IPS-18c (cell line): ENCODE results near the gene TOMM20.
"Not testable (repeated sequence)": the region's sequence is repeated elsewhere in the genome, so short reads cannot be mapped to it uniquely, and the experiment has no call there.

ENCODE experiments used
- H3K4me3 ChIP-seq: 2 replicates; pipeline ENCODE4 v1.7.0; 2013; ENCODE audit warnings: low read depth, mild to moderate bottlenecking, low read length, moderate library complexity; ENCODE audit not compliant: insufficient read depth
- H3K9me3 ChIP-seq: one replicate; pipeline ENCODE4 v1.6.1; 2013; ENCODE audit warnings: mild to moderate bottlenecking, low read length, moderate library complexity; ENCODE audit not compliant: control insufficient read depth, insufficient read depth

TOMM20 gene

DNA sequence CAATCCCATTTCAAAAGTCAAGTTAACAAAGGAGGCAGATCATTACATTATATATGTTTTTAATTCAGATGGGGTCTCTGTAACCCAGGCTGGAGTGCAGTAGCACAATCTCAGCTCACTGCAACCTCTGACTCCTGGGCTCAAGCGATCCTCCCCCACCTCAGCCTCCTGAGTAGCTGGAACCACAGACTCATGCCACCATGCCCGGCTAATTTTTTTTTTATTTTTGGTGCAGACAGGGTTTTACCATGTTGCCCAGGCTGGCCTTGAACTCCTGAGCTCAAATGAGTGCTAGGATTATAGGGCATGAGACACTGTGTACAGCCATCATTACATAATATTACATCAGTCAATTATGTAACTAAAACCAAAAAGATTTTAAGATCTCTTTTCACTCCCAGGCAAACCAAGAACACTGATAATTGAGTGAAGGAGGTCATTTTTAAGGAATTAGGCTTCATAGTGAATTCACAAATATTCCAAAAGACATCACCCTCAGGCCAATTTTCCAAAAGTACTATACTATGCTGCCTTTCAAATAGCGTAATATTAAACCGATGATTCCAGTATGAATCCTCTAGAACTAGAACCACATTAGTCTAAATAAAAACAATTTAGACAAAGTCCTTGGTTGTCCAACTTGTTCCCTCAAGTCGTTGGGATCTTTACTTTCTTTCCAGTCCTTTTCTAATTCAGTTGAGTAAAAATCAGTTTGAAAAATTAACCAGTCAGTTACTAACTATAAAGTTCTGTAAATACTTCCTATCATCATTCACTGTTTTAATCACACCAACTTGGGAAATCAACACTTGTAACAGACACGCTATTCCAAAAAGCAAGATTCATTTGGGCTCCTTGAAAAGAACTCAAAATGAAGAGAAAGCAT lies 16.1 kb downstream of the TOMM20 start:
- no peak overlapping the region for H3K4me3 ChIP-seq
- no peaks in the 10 kb centered on the region for H3K9me3 ChIP-seq

DNA sequence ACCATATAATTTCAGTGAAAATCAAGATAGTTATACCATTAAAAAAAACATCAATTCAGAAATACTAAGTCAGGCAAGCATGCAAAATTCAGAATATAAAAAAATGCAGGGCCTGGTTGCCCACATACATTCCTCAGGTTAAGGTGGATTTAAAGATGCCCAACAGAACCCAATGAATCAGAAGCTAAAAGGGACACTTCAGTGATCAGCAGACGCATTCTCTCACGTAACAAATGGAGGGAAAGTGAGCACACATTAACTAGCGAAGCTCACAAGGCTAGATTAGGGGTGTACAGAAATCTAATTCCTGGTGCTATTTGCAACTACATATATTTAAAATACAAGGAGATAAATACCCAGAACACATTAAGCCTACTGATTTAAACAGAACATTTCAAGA lies 17.5 kb downstream of the TOMM20 start:
- no peak overlapping the region for H3K4me3 ChIP-seq
- no peaks in the 10 kb centered on the region for H3K9me3 ChIP-seq

DNA sequence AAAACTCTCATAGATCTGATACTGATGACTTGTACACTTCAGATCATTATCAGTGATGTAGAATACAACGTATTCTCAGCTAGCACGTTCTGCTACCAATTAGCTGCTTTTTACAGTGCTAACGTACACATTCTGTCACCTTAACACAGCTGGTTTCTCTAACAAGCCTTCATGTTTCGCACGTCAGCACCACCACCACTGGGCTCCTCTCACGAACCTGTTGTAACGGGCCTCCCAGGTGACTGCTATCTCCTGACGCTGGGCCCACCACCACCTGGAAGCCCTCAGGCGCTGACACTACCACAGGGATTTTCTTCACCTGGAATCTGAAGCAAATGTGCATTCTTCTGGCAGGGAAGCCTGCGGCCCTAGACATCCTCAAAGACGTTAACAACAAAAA lies 19.8 kb downstream of the TOMM20 start:
- Histone ChIP-seq H3K4me3 (no peak overlapping the region), H3K9me3 (no peaks in the 10 kb centered on the region)

DNA sequence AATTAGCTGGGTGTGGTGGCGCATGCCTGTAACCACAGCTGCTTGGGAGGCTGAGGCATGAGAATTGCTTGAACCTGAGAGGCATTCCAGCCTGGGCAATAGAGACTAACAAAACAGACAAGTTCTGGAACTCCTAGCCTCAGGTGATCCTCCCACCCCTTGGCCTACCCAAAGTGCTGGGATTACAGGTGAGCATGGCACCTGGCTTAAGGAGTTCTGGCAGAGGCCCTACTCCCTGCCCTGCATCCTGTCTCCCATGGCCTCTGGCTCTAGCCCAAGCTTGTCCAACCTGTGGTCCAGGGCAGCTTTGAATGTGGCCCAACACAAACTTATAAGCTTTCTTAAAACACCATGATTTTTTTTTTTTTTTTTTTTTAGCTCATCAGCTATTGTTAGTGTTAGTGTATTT lies 20.4 kb downstream of the TOMM20 start:
- no peaks in the 10 kb centered on the region for H3K9me3 ChIP-seq

DNA sequence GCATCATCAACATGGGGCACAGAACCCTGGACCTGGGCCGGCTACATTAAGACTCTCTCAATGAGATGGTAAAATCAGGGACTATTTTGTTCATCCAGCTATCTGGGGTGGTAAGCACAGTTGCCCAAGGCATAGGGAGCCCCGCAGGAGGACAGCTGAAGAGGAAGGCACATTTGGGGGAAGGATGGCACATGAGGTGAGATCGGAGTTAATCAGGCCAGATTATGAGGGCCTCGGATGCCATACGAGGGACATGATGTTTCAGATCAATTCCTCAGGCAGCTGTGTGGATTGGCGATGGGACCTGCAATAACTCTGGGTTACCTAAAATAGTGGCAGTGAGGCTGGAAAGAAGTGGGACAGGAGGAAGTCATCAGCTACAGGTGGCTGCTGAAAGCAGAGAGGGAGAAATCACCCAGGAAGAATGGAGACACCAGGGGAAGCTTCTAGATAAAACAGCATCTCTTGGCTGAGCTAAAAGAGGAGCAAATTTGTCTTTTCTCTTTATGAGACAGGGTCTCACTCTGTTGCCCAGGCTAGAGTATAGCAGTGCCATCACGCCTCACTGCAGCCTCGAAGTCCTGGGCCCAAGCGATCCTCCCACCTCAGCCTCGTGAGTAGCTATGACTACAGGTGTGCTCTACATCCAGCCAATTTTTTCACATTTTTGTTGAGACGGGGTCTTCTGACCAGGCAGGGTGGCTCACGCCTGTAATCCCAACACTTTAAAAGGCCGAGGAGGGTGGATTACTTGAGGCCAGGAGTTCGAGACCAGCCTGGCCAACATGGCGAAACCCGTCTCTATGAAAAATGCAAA lies 21.1 kb downstream of the TOMM20 start:
- no peaks in the 10 kb centered on the region for H3K9me3 ChIP-seq
- H3K4me3 ChIP-seq: no peak overlapping the region

More for the DNA sequence above, 20.4 kb downstream of the TOMM20 start:
- H3K4me3 ChIP-seq: no peak overlapping the region

DNA sequence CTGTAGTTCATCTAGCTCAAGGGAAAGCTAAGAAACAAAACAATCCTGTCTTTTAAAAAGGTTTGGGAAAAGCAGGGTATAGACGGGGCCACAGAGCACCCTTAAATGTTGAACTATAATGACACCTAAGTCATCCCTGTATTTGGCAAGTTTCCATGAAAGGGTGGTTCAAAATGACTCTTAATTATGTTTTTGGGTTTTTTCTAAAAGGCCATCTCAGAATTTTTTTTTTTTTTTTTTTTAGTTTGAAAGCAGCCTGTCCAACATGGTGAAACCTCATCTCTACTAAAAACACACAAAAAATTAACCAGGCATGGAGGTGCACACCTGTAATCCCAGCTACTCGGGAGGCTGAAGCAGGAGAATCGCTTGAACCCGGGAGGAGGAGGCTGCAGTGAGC lies 22.2 kb downstream of the TOMM20 start:
- Histone ChIP-seq H3K9me3 (no peaks in the 10 kb centered on the region), H3K4me3 (no peak overlapping the region)

DNA sequence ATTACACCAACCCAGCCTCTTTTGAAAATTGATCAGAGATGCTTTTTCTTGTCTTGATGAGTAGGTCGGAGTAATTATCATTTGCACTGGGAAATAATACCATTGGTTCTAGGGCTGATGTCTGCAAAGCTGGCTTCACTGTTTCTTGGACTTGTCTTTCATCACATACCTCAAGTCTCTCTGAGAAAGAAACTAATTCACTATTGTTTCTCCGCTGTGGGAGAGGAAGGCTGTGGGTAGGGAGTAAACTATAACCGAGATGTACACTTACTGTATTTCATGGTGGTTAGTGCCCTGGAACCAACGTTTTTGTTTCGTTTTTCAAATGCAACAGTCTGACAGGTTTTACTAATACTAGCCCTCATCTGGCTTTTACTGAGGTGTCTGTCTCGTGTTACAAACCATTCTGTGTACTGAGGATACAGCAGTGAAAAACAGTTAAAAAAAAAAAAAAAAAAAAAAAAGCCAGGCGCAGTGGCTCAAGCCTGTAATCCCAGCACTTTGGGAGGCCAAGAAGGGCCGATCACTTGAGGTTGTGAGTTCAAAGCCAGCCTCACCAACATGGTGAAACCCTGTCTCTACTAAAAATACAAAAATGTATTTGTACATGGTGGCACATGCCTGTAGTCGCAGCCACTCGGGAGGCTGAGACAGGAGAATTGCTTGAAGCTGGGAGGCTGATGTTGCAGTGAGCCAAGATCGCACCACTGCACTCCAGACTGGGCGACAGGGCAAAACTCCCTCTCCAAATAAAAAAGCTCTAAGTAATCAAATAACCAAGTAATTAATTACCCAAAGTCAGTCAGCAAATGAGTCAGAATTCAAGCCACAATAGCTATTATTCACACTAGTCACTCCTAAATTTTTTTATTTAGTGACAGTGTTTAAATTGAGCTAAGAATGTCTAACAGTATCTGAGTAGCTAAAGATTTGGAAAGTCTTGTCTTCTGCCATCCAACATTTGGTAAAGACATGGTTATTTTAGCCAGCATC lies 23.3 kb downstream of the TOMM20 start:
- no peaks in the 10 kb centered on the region for H3K9me3 ChIP-seq
- no peak overlapping the region for H3K4me3 ChIP-seq

DNA sequence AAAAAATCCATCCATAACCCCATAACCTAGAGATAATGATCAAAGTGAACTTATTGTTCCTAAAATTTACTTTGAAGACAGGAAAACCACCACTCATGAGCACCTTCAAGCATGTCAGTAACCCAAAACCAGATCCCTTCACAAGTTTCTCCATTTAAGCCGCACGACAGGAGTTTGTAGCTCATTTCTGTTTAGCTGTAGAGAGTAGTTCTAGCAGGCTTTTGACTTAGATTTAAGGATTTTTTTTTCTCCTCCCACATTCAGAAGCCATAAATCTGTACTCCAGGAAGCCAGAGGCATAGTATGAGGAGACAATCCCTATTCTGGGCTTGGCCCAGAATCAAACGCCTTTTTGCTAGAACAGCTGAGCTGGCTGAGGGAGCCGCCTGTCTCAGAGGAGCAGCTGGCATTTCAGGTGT lies 25.6 kb downstream of the TOMM20 start:
- H3K4me3 ChIP-seq: no peak overlapping the region
- H3K9me3 ChIP-seq: no peaks in the 10 kb centered on the region

DNA sequence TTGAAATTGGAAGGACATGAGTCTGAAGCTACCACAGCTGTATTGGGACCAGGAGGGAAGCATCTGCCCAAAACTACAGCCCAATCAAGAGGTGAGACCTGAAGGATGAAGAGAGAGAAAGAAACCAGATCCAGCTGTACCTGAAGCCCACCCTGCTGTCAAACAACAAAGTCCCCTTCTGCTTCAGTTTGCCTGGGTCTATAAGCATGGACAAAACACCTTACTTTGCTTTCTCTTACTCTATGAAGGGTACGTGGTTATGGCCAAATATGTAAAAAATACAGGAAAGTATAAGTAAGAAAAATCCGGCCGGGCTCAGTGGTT lies 26.4 kb downstream of the TOMM20 start:
- Histone ChIP-seq H3K9me3 (no peaks in the 10 kb centered on the region), H3K4me3 (no peak overlapping the region)

DNA sequence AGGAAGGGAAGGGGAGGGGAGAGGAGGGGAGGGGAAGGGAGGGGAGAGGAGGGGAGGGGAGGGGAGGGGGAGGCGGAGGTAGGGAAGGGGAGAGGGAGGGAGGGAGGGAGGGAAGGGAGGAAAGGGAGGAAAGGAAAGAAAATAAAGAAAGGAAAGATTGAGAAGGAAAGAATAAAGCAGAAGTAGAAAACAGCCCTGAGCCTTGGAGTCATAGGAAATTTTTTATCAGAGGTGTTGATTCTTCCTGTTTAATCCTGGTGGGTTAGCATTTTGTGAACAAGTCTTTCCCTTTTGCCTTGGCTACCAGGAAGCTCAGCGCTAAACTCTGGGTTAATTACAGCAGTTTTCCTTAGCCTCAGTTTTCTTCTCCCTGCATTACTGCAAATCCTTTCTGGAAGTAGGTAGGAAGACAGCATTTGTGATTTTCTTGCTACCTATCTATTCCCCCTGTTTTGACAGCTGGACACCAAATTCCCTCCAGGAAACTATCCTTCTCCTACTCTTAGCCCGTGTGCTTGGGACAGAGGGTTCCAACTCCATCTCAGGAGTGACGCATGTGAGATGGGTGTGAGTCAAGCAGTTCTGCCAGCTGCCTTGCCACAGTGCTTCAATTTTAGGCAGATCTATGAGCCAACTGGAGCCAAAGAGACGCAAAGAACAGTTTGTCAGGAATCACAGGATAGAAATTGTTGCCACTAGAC lies 26.9 kb downstream of the TOMM20 start:
- Histone ChIP-seq H3K4me3 (no peak overlapping the region), H3K9me3 (no peaks in the 10 kb centered on the region)

DNA sequence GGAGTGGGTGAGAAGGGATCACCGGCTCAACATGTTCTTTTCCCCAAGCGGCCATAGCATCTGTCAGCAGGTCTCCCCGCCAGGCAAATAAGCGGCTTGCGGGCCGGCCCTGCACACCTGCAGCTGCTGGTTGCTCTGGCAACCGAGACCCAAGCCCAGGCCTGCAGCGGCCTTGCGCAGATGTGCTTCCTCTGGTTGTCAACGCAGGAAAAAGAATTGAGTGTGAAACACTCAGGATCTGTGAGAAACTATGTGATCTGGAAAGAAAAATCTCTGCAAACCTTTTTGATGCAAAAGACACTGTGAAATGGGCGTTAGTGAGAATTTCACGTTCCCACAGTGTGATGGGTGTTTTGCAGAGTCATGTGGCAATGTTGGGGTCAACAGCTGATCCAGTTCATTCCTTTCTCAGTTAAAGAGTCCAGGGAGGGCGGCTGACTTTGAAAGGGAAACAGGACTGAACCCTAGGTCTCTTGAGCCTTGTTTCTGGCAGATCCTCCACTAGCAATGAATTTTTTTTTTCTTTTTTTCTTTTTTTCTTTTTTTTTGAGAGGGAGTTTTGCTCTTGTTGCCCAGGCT lies 28.4 kb downstream of the TOMM20 start:
- Histone ChIP-seq H3K4me3 (no peak overlapping the region), H3K9me3 (no peaks in the 10 kb centered on the region)

DNA sequence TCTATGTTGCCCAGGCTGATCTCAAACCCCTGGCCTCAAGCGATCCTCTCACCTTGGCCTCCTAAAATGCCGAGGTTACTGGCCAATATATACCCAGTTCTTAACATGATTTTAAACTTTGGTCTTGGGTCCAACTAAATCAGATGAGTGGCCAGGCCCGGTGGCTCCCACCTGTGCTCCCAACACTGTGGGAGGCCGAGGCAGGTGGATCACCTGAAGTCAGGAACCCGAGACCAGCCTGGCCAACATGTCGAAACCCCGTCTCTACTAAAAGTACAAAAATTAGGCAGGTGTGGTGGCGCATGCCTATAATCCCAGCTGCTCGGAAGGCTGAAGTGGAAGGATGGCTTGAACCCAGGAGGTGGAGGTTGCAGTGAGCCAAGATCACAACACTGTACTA lies 29.6 kb downstream of the TOMM20 start:
- Histone ChIP-seq H3K4me3 (no peak overlapping the region), H3K9me3 (no peaks in the 10 kb centered on the region)

DNA sequence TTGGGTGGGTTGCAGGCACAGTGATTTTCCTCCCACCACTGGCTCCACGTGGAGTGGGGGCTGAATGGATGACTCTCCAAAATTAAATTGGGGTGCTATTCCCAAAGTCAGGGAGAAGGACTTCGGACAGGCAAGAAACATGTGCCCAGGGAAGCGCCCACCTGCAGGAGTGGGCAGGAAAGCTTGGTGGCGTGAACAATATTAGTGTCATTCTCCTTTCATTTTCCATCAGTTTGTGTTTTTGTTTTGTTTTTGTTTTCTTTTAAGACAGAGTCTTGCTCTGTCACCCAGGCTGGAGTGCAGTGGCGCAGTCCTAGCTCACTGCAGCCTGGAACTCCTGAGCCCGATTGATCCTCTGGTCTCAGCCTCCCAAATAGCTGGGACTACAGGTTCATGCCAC lies 30.1 kb downstream of the TOMM20 start:
- Histone ChIP-seq H3K4me3 (no peak overlapping the region), H3K9me3 (no peaks in the 10 kb centered on the region)

DNA sequence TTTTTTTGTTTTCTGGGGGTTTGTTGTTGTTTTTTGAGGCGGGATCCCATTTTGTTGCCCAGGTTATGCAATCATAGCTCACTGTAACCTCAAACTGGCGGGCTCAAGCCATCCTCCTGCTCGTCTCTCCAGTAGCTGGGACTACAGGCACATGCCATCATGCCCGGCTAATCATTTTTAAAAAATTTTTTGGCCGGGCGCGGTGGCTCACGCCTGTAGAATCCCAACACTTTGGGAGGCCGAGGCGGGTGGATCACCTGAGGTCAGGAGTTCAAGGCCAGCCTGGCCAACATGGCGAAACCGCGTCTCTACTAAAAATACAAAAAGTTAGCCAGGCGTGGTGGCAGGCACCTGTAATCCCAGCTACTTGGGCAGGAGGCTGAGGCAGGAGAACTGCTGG lies 31.1 kb downstream of the TOMM20 start:
- H3K4me3 ChIP-seq, H3K9me3 ChIP-seq: not testable (repeated sequence)

DNA sequence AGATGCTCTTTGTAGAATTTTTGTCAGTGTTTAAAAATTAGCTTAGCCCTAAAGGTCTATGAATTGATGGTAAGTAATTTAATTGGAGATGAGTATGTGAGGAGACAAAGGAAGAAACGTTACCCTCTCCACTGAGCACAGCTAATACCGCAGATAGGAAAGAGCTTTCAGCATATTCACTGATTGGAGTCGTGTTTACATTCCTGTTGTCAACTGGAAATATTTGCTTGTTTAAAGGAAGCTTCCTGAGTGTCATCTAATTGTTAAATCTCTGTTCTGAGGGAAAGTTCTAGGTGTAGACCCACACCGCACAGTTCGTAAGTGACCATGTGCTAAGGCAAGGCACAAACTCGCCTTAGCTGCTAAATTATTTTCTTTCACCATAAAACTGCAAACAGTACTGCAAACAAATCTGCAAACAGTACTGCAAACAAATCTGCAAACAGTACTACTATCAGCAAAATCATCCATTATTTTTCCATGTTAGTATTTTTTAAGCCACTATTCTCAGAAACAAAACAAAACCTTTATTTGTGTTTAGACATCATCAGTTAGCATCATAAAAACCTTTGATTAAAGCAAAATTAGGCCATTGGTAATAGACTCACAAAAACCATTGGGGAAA lies 32.6 kb downstream of the TOMM20 start:
- Histone ChIP-seq H3K4me3 (no peak overlapping the region), H3K9me3 (no peaks in the 10 kb centered on the region)
